T-helper 2 cell (primary cell): ENCODE measurements around the gene ARGFX.
"Not testable (repeated sequence)": the region's sequence is repeated elsewhere in the genome, so short reads cannot be mapped to it uniquely, and the experiment has no call there.

Source experiments
- DNase-seq, 5 experiments: peaks; one replicate each; pipeline versions ENCODE4 v3.0.0 to v3.0.0-alpha.2; 2012 to 2022
- total RNA-seq, 2 donors: gene quantifications; one replicate each; lab custom pipeline; 2026; lab: John Stamatoyannopoulos, UW

The ARGFX gene
- total RNA-seq = 0 reads per million in 2 donors

GRCh38 chr3:121567649-121568048, at the start of gene ARGFX:
Gene ARGFX, plus strand, starts transcription at chr3:121567949. Its CDS starts 2,765 bp downstream, at chr3:121570714.
- no peak for DNase-seq

GRCh38 chr3:121517953-121518655, 49.6 kb upstream of the ARGFX start:
- no peak for DNase-seq

- no peak for DNase-seq
Observed at GRCh38 chr3:121520510-121520909, 47.2 kb upstream of the ARGFX start.

- DNase-seq = peak in 1 of 5 experiments; percentile 14
Observed at GRCh38 chr3:121529308-121529707, 38.4 kb upstream of the ARGFX start.

- DNase-seq = no peak
Observed at GRCh38 chr3:121531269-121531668, 36.5 kb upstream of the ARGFX start.

- no peak for DNase-seq
Observed at GRCh38 chr3:121542924-121543323, 24.8 kb upstream of the ARGFX start.

GRCh38 chr3:121545049-121545573, 22.6 kb upstream of the ARGFX start:
- DNase-seq = peak in 1 of 5 experiments; percentile 35

GRCh38 chr3:121545574-121546455, 21.9 kb upstream of the ARGFX start, which contains the start of gene POLQ:
Gene POLQ, minus strand, starts transcription at chr3:121545988. Its CDS starts 111 bp downstream, at chr3:121545877.
- peak; percentile 54 to 96 (median 79) for DNase-seq

- no peak for DNase-seq
Observed at GRCh38 chr3:121552379-121552778, 15.4 kb upstream of the ARGFX start.

GRCh38 chr3:121552797-121553196, 15.0 kb upstream of the ARGFX start:
- no peak for DNase-seq

GRCh38 chr3:121557426-121557934, 10.3 kb upstream of the ARGFX start:
- DNase-seq = no peak

- DNase-seq = no peak
Observed at GRCh38 chr3:121562148-121562547, 5.6 kb upstream of the ARGFX start.

GRCh38 chr3:121566773-121567172, 976 bp upstream of the ARGFX start:
- DNase-seq = no peak

- DNase-seq = no peak
Observed at GRCh38 chr3:121574449-121574848, 6.7 kb downstream of the ARGFX start.

GRCh38 chr3:121581691-121582090, 13.9 kb downstream of the ARGFX start:
- DNase-seq = no peak

GRCh38 chr3:121584418-121584817, 16.7 kb downstream of the ARGFX start:
- DNase-seq = no peak

- no peak for DNase-seq
Observed at GRCh38 chr3:121592856-121593702, 25.3 kb downstream of the ARGFX start, which contains the start of gene FBXO40. Gene FBXO40, plus strand, starts transcription at chr3:121593379. Its CDS starts 27,197 bp downstream, at chr3:121620576.

GRCh38 chr3:121593806-121594205, 26.1 kb downstream of the ARGFX start:
- DNase-seq = not testable (repeated sequence)

GRCh38 chr3:121594850-121595249, 27.1 kb downstream of the ARGFX start:
- DNase-seq = no peak

- DNase-seq = no peak
Observed at GRCh38 chr3:121595765-121596406, 28.1 kb downstream of the ARGFX start.

GRCh38 chr3:121598564-121598963, 30.8 kb downstream of the ARGFX start:
- no peak for DNase-seq
